HG03135 (cell line): ENCODE measurements around the gene DLG2.

Experiments used
- ATAC-seq: cut with Tn5 transposase; IDR thresholded peaks from one replicate; pipeline ENCODE4 v1.9.1; 2021; ENCODE audit warnings: mild to moderate bottlenecking, moderate library complexity; ENCODE audit not compliant: unreplicated experiment

Gene DLG2

DNA sequence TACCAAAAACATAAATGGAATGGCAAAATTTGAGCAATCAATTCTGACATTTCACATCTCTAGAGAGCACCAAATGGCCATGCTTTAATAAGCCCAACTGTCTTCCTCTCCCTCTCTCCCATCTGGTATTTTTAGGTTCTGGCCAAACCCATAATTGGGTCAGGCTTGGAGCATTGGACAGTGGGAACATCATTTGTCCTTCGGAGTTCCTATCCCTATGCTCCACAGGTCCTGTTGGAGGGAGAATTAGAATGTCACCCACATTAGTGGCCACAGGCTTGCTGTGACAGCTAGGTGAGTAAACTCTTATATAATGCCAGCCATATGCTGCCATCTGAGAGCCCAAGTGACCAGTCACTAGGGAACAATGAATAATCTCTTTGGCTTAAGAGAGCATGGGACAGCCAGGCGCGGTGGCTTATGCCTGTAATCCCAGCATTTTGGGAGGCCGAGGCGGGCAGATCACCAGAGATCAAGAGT lies 2090.0 kb downstream of the DLG2 start:
- ATAC-seq = no peak

- ATAC-seq = no peak
Measured at GRCh38 chr11:83533166-83533565, 2094.0 kb downstream of the DLG2 start.

DNA sequence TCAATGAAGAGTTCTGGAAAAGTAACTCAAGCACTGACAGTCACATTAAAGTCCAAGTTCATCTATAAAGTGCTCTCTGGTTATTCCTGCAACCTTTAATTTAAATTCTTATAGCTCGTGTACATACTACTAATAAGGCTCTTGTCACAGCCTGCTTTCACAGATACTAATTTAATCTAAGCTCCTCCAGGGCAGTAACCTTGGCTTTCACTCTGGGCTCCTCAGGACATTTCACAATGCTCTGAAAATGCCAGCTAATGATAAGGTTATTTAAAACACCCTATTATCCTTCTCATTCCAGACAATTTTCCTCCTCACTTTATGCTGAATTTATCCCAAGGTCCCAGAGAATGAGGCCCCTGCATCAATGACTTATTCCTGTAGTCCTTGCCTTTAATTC lies 2098.3 kb downstream of the DLG2 start:
- ATAC-seq = no peak

- no peak for ATAC-seq
Measured at GRCh38 chr11:83528225-83528624, 2098.9 kb downstream of the DLG2 start.

DNA sequence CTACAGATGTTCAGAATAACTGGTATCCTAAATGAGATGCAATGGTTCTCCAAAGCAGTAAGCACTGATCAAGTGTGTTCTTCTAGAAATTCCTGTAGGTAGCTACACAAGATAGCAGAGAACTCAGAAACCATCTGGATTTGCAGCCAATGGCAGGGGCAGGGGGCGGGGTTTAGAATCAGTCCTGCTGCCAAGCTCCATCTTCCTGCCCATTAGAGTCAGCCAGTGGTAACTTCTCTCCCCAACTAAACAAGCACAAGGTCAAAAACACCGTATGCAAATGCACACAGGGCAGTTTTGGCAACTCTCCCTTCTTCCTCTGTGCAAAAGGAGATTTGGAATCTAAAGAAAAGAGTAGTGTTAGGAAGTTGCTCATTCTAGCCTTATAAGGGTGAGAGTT lies 2103.5 kb downstream of the DLG2 start:
- no peak for ATAC-seq

DNA sequence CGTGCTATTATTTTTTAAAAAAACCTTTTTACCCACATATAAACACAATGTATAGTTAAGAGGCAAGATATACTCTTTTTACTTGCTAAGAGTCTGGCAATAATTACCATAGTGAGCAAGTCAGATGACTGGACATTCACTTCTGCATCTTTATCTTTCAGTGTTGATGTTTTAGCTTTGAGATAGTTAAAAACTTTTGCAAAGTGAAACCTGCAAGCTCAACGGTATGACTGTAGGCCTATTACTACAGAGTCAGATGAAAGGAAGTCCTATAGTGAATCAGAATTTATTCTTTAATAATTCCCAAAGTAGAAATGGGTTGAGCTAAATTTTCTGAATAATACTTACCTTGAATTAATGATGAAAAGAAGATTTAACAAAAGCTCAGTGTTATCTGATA lies 2104.2 kb downstream of the DLG2 start:
- no peak for ATAC-seq

- no peak for ATAC-seq
Measured at GRCh38 chr11:83521647-83522596, 2105.2 kb downstream of the DLG2 start.

GRCh38 chr11:83520849-83521248 lies 2106.3 kb downstream of the DLG2 start:
- no peak for ATAC-seq

- no peak for ATAC-seq
Measured at GRCh38 chr11:83511646-83512045, 2115.5 kb downstream of the DLG2 start.

- ATAC-seq = no peak
Measured at GRCh38 chr11:83510530-83511460, 2116.3 kb downstream of the DLG2 start.

DNA sequence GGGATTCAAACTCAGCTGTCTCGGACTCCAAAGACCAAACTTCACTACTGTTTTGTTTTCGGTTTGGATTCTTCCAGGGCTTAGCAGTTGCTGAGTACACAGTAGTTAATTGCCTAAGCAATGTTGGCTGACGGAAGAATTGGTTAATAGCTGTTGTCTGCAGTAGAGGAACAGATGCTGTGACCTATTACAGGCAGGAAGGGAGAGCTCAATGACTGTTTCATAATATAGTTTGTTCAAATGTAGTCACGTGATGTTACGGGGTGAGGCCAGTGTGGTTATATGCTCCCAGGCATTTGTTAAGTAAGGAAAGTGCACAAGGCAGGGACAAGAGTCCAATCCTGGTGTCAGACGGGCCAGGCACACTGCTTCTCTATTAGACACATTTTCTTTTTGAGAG lies 2118.3 kb downstream of the DLG2 start:
- no peak for ATAC-seq

DNA sequence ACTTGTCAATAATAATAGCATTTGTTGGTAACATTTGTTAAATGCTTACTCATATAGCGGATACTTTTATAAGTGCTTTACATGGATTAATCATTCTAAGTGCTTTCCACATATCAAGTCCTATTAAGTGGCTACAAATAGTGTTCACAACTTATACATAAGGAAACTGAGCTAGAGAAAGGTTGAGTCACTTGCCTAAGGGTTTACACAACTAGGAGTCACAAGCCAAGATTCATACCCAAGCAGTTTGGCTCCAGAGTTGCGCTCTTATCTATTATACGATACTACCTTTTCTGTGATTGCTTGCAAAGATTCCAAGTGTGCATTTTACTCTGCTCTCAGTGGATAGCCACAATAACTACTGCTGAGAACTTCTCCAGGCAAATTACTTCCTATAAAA lies 2125.1 kb downstream of the DLG2 start:
- no peak for ATAC-seq

- ATAC-seq = no peak
Measured at GRCh38 chr11:83493917-83494316, 2133.2 kb downstream of the DLG2 start.

DNA sequence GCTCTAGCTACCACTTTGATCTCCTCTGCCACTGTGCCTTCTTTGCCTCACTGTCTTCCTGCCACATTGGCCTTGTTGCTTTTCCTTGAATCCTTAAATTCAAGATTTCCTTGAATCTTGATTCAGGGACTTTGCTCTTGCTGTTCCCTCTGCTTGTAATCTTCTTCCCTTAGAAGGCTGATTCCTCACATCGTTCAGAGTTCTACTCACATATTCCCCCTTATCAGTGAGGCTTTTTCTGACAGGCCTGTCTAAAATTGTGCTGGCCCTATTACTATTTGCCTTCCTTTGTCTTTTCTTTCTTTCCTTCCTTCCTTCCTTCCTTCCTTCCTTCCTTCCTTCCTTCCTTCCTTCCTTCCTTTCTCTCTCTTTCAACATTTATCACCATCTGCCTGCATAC lies 2134.1 kb downstream of the DLG2 start:
- no peak for ATAC-seq

GRCh38 chr11:83483808-83484207 lies 2143.3 kb downstream of the DLG2 start:
- no peak for ATAC-seq

DNA sequence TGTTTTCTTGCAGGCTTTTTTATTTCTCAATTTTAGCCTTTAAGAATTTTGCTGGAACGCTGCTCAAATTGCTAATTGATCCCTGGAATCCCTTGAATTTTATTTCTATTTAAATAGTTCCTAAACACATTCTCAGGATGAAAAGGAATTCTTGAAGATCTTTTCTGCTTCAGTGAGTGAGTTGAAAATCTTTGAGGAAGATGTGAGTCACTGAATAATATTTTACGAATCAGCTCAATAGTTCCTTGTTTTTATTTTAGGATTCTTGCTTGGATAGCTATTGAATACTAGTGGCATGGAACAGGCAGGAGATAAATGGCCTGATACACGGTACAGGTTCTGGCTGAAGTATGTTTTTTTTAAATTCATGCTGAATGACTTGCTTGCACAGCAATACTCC lies 2146.3 kb downstream of the DLG2 start:
- ATAC-seq = no peak

DNA sequence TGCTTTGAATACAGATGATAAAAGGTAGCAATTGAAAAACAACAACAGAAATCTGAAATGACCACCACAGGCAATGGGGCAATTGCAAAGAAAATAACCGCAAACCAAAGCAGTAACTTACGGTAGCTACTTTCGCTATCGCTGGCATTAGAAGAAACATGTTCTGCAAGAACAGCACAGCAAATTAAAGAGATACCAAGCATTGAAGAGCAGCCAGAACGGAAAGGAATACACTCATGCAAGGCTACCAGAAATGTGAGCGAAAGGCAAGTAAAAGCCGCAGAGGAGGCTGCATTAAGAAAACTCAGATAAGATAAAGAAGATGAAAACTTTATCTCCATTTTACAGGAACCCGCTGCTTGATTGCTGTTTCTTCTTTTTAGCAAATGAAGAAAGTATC lies 2146.9 kb downstream of the DLG2 start:
- no peak for ATAC-seq

DNA sequence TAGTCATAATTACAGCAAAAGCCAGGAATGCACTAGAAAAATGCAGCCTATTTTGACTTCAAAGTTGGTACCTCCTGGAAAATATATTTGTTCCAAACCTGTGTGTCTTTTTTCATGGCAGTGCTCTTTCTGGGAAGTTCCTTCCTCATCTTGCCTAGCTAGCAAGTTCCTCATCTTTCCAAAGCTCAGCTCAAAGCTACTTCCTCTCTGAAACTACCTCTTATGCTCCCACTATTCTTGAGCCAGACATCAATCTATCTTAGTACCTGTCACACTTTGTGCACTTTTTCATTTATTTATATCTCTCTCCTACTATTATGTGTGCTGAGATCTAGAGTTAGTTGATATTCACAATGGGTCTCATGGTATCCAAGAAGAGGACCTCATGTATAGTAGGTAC lies 2149.4 kb downstream of the DLG2 start:
- ATAC-seq = no peak

DNA sequence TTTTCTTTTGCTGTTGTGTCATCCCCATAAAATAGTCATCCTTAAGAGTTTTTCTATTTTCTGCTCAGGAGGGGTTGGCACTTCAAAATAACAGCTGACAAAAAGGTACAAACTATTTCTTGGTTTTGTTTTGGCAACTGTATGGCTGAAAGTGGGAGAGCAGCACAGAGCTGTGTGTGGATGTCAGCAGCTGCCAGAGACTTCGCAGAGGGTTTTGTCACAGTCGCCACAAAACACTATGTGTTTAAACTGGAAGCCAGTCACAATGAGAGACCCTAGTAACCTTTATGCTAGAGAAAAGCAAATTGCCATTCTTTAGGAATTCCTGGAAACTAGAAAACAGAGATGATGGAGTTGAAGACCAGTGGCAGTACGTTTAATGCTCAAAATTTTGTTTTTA lies 2151.4 kb downstream of the DLG2 start:
- no peak for ATAC-seq

GRCh38 chr11:83473743-83474142 lies 2153.4 kb downstream of the DLG2 start:
- ATAC-seq = no peak

DNA sequence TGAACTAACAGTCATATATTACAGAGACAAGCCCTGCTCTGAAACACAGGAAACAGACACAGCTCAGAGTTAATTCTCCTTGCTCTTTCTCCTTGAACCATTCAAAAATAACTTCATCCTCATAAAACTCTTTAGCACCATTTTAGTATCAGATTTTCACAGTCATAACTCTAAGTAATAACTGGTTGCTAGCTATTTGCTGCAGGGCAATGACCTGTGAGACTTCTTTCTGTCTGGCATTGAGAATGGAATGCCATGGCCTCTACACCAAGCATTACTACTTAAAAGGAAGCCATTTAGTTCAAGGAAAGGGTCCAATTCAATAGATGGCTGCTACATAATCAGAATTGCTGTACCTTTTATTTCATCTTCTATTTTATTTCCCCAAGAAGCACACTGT lies 2154.3 kb downstream of the DLG2 start:
- ATAC-seq = no peak
